GM21360 (cell line): ENCODE measurements around the gene NUP214.
"Not testable (repeated sequence)": the region's sequence is repeated elsewhere in the genome, so short reads cannot be mapped to it uniquely, and the experiment has no call there.

Experiments
- ATAC-seq: cut with Tn5 transposase; IDR thresholded peaks from one replicate; pipeline ENCODE4 v1.9.1; 2021; ENCODE audit warnings: mild to moderate bottlenecking, moderate library complexity; ENCODE audit not compliant: unreplicated experiment

The NUP214 gene

GRCh38 chr9:131191032-131191431 lies 65.6 kb downstream of the NUP214 start:
- ATAC-seq, result not testable (repeated sequence)

- ATAC-seq, result no peak
Observed at GRCh38 chr9:131191857-131192256, 66.5 kb downstream of the NUP214 start.

- ATAC-seq, result no peak
Observed at GRCh38 chr9:131193051-131193450, 67.7 kb downstream of the NUP214 start.

DNA sequence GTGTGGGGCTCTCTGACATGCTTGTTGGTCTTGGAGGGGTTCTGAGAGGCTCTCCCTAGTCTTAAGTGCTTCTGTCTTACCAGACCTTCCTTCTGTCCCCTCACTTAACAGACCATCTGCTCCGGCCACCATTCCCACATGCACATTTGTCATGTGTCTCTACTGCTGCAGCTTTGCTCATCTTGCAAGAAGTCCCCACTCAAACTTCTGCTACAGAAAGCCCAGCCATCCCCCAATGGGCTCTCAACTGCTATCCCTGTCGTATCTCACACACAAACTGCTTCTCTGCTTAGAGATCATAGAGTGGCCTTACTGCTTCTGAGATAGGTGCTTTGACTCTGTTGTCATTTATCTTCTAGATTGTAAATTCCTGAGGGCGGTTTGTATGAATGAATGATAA lies 69.4 kb downstream of the NUP214 start:
- no peak for ATAC-seq

DNA sequence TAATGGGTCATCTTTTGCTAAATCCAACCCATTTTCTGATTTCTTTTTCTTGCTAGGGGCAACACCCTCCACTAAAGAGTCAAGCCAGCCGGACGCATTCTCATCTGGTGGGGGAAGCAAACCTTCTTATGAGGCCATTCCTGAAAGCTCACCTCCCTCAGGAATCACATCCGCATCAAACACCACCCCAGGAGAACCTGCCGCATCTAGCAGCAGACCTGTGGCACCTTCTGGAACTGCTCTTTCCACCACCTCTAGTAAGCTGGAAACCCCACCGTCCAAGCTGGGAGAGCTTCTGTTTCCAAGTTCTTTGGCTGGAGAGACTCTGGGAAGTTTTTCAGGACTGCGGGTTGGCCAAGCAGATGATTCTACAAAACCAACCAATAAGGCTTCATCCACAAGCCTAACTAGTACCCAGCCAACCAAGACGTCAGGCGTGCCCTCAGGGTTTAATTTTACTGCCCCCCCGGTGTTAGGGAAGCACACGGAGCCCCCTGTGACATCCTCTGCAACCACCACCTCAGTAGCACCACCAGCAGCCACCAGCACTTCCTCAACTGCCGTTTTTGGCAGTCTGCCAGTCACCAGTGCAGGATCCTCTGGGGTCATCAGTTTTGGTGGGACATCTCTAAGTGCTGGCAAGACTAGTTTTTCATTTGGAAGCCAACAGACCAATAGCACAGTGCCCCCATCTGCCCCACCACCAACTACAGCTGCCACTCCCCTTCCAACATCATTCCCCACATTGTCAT lies 72.0 kb downstream of the NUP214 start:
- no peak for ATAC-seq

DNA sequence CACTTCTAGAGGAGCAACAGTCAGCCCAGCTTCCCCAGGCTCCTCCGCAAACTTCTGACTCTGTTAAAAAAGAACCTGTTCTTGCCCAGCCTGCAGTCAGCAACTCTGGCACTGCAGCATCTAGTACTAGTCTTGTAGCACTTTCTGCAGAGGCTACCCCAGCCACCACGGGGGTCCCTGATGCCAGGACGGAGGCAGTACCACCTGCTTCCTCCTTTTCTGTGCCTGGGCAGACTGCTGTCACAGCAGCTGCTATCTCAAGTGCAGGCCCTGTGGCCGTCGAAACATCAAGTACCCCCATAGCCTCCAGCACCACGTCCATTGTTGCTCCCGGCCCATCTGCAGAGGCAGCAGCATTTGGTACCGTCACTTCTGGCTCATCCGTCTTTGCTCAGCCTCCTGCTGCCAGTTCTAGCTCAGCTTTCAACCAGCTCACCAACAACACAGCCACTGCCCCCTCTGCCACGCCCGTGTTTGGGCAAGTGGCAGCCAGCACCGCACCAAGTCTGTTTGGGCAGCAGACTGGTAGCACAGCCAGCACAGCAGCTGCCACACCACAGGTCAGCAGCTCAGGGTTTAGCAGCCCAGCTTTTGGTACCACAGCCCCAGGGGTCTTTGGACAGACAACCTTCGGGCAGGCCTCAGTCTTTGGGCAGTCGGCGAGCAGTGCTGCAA lies 72.8 kb downstream of the NUP214 start:
- no peak for ATAC-seq

DNA sequence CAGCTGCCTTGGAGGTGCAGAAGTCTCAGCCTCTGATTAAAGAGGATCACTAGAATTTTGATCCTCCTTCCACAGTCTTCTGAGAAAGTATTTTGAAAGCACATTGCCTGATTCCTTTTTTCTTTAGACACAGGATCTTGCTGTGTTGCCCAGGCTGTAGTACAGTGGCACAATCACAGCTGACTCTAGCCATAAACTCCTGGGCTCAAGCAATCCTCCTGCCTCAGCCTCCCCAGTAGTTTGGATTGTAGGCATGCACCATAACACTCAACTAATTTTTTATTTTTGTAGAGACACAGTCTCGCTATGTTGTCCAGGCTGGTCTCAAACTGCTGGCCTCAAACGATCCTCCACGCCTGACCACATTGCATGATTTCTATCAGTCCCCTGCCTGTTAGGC lies 76.5 kb downstream of the NUP214 start:
- no peak for ATAC-seq

DNA sequence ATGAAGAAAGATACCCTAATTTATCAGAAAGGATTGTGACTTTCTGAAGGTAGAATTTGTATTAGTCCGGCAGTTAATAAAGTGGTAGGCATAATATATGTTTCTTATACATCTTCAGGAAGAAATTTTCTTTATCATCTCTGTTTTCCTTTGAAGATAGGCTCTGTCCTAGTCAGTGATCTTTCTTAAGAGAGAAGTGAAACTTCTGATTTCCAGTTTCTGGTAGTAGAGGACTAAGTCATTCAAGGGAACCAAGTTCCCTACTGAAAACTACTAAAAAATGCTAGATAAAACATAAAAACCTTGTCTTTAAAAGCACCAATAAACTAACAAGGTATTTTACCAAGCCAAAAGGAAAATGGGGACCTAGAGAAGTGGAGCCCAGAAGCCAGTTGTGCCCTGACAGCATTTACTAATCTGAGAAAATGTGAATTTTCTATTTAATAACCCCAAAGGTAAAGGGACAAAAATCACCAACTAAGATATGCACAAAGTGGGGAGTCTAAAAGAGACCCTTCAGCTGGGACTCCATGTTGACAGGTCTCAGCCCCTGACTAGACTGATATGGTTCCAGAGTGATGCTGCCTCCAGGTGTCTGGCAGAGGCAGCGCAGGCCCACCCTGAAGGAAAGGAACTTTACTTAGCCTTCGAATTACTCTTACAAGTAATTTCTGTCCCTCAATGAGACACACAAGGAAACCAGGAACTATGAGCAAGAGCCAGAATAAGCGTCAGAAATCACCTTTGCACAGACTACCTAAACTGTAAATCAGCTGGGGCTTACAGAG lies 78.2 kb downstream of the NUP214 start:
- ATAC-seq, result no peak

DNA sequence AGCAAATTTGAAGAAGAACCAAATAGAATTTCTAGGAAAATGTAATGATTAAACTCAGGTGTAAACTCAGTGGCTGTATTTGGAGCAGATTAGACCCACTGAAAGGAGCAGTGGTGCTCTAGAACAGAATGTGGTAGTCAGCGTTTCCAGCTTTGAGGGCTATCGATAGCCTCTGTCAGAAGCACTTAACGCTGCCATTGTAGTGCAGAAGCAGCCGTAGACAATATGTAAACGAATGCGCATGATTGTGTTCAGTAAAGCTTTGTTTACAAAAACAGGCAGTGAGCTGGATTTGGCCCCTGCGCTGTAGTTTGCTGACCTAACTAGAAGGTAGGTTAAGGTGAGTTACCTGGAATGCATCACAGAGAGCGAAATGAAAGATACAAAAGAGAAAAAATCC lies 78.9 kb downstream of the NUP214 start:
- ATAC-seq, result no peak

DNA sequence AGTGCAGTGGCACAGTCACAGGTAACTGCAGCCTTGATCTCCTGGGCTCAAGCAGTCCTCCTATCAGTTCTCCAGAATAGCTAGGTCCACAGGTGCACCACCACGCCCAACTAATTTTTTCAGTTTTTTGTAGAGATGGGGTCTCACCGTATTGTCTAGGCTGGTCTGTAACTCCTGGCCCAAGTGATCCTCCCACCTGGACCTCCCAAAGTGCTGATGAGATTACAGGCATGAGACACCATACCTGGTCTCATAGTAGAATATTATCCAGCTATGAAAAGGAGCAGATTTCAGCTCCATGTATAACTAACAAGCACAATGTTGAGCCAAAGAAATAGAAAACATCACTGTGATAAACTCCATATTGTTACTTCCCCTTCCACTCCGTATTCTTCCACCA lies 81.1 kb downstream of the NUP214 start:
- no peak for ATAC-seq

DNA sequence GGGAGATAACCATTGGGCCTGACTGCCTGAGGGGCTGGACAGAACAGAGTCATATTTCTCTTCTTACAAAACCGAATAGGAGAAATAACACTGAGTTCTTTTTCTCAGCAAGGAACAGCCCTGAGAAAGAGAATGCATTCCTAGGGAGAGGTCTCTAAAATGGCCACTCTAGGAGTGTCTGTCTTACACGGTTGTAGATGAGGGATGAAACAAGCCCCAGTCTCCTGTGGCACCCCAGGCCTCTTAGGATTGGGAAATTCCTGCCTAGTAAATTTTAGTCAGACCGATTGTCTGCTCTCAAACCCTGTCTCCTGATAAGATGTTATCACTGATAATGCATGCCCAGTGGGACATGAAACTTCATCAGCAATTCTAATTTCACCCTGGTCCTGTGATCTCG lies 86.5 kb downstream of the NUP214 start:
- ATAC-seq, result not testable (repeated sequence)

GRCh38 chr9:131214286-131214856 lies 89.0 kb downstream of the NUP214 start:
- ATAC-seq, result no peak

GRCh38 chr9:131214876-131215275 lies 89.5 kb downstream of the NUP214 start:
- ATAC-seq, result no peak

DNA sequence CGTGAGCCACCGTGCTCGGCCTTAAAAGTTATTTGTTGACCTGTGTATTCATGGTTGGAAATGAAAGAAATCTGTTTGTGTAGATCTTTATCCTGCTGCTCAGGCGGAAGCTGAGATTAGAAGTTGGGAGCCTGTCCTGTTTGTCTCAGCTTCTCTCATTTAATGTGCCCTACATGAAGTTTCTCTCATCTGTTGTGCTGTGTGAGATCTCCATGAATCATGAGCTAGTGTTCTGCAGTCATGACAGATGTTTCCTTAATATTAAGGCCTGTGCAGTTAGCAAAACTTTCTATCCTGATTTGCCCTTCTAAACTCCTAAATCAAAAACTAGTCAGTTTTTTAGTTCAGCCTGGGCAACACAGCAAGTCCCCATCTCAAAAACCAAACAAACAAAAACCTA lies 91.4 kb downstream of the NUP214 start:
- no peak for ATAC-seq

DNA sequence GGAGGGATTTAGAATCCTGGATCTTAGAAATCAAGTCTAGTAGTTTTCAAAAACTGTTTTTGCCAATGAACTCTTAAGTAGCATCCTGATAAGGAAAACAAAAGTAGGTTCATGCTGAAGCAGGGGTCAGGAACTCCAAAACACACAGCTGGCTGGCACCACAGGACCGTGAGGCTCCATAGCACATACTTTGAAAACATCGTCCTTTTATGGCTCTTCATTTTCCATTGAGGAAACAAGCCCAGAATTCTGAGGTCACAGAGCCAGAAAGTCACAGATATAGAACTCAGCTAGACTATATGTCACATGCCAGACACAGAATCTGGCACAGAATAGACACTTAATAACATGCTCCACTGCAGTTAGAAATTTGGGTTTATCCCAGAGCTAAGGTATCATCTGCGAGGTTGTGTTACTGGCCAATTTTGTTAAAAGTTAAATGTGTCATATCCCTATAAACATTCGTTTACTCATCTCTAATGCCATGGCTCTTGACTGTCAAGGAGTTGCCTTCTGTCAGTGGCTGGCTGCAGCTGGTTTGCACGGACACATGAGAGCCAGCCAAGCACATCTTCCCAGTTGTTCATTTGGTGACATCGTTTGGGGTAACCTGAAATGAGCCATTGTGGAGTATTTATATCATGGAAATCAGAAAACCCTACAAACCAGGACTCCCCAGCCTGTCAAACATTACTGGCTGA lies 92.1 kb downstream of the NUP214 start:
- ATAC-seq, result no peak

DNA sequence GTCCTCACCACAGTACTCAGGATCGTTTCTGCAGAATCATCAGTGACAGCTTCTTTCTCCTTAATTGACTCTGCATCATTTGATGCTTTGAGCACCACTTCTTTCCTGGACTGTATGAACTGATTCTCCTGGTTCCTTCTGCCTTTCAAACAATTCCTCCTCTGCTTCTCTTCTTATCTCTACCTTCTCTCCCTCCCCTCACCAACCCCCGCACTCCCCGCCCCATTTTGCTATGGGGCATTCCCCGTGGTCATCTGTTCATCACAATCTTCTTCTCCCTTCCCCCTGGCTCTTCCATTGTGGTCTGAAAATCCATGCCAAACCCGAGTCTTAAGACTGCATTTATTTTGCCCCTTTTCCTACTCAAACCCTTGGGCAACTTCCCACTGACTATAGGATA lies 93.0 kb downstream of the NUP214 start:
- ATAC-seq, result no peak

GRCh38 chr9:131220485-131220884 lies 95.1 kb downstream of the NUP214 start:
- ATAC-seq, result no peak

DNA sequence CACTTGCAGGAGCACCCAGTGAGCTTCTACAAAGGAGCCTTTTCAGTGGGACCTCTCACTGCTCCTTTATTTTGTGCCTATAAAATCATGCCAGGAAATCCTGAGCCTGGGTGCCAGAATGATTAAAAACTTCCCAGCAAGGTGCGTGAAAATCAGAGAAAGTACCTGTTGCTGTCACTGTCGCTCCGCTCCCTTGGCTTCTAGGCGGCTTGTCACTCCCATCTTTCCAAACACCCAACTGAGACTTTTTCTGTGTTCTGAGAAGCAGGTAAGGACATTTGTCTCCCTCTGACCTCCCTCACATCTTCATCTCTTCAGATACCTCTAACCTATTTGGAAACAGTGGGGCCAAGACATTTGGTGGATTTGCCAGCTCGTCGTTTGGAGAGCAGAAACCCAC lies 97.1 kb downstream of the NUP214 start:
- ATAC-seq, result no peak

DNA sequence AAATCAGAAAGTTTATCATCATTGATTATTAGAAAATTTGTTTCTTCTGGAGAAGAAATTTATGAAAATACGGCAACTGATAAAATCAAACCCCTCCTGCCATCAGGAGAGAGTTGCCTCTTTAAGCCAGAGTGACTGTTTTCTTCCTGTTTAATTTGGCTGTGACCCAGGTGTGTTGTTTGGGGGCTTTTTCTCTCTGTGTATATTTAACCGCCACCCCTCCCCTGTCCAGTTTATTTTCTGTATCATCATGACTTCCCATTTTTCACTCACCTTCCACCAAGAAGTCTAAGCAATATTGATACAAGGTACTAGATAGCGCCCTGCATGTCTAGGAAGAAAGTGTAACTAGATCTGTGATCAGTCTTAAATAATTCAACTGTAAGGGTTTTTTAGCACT lies 100.8 kb downstream of the NUP214 start:
- ATAC-seq, result no peak

GRCh38 chr9:131227112-131227958 lies 101.9 kb downstream of the NUP214 start:
- ATAC-seq, result no peak
